HG03565 (cell line): Measurements from ENCODE around the gene SUGCT.

ENCODE experiments used
- ATAC-seq: cut with Tn5 transposase; IDR thresholded peaks from one replicate; pipeline ENCODE4 v1.9.1; 2021; ENCODE audit warnings: mild to moderate bottlenecking, moderate library complexity; ENCODE audit not compliant: unreplicated experiment

SUGCT gene

DNA sequence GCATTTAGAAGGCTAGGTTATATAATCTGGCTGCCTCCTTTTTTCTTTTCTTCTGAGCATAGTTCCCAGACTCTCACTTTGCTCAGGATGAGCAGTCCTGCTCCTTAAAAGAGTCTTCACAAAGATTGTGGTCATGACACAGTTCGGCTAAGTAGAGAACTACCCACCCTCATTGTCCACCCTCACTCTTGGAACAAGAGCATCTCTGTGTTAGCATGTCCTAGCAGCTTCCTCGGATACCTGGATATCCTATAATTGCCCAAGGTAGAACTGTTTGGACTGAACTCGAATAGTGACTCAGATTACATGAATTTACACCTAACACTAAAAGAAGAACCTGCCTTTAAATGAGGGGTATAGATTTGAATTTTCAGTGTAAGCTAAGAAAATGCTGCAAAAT is 572.0 kb downstream of the SUGCT start:
- no peak for ATAC-seq

DNA sequence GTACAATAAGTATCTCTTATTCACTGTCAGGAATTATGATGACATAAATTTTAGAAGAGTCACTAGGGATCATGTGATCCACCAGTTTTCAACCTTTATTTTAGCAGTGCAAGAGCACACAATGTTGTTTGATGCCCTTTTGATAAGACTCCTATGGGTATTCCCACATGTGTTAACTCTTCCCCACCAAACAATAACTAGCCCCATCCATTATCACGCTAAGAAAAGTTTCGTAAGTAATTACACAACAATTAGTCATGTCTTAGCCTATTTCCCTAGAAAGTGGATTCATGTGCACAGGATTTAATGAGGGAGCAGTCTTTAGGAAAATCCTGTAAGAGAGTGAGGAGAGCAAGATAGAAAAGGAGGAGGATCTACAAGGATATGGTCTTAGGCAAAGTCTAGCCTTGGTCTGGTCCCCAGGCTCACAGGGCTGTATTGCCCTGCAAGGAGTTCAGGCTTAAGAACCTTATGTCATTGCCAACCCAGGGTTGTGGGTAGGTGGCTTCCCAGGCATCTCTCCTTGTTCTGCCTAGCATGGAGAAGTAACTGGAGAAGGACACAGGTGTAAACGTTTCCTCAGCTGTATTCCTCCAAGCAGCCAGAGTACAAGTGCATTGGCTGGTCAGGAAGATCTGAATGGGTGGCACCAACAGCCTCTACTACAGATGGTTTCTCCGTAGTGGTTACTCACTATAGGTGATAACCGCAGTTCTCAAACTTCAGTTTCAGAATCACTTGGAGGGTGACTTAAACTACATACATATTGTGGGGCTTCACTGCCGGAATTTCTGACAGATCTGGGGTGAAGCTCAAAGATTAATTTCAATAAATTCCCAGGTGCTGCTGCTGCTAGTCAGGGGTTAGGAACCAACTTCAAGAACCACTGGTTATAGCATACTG is 574.5 kb downstream of the SUGCT start:
- ATAC-seq = peak; percentile 89

DNA sequence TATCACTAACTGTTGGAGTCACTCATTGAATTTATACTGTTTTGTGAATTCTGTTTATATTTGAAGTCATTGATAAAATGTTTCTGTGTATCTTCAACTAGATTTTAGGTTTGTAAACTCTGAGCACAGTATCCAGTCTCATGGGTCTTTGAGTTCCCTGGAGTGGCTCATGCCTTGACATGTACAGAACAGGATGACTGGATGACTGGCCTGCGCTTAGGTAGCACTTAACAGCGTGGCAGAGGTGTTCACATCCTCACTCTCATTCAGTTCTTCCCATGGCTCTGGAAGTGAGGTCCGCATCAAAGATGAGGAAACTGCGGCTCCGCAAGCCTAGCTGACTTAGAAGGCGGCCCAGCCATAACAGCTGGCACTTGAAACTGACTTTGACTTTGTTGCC is 576.9 kb downstream of the SUGCT start:
- ATAC-seq = no peak

GRCh38 chr7:40714363-40715052 is 579.7 kb downstream of the SUGCT start:
- ATAC-seq = no peak

GRCh38 chr7:40715053-40715430 is 580.2 kb downstream of the SUGCT start:
- ATAC-seq = no peak

GRCh38 chr7:40716052-40716451 is 581.2 kb downstream of the SUGCT start:
- ATAC-seq = no peak

- ATAC-seq = no peak
Measured at GRCh38 chr7:40717242-40717641, 582.4 kb downstream of the SUGCT start.

- ATAC-seq = no peak
Measured at GRCh38 chr7:40720416-40720815, 585.6 kb downstream of the SUGCT start.

- ATAC-seq = no peak
Measured at GRCh38 chr7:40721342-40721949, 586.6 kb downstream of the SUGCT start.

DNA sequence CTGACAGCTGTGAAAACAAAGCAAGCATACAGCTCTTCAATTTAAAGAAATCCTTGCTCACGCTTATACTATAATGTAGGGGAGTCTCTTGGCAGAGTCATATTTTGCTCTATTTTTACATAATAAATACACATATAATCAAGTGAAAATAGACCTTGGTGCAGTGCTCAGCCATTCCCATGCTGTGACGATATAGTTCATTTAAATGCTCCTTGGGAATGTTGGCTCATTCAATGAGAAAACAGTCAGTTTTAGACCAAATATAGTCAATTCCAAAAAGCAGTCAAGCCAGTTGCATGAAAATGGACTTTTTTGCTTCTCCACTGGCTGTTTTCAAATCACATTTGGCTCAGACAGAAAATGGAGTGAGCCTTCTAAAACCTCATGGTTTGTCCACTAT is 587.4 kb downstream of the SUGCT start:
- ATAC-seq = no peak

- no peak for ATAC-seq
Measured at GRCh38 chr7:40723829-40724228, 589.0 kb downstream of the SUGCT start.

DNA sequence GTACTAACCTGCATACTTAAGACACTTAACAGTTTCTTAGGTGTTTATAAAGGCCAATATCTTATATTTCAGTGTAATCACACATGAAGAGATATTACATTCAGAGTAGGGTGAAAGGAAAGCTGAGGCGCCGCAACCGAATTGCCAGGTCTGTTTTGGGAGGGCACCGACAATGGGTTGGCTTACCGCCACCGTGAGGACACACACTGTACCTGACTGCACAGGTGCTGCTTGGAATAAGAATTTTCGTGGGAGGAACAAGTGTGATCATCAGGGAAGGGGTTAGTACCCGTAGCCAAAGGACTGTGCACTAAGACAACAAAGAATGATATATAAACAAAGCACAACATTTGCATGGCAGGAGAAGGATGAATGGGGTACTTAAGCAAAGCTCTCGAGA is 591.8 kb downstream of the SUGCT start:
- no peak for ATAC-seq

- no peak for ATAC-seq
Measured at GRCh38 chr7:40733114-40733513, 598.3 kb downstream of the SUGCT start.

DNA sequence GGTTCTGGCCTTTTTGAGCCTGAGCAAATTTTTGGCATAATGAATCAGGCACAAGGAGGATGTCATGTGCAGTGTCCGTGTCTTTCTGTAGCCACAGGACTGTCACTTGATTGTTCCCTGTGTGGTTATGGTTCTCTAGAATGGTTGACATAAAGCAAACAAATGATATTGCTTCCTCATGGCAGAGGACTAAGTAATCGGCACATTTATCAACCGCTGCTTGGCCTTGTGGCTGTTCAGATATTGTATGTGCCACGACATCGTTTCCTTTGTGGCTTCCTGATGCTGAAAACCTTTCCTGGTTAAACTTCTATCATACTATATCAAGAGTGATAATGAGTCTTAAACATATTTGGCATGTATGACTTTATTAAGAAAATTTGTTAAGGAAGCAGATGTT is 598.8 kb downstream of the SUGCT start:
- no peak for ATAC-seq

DNA sequence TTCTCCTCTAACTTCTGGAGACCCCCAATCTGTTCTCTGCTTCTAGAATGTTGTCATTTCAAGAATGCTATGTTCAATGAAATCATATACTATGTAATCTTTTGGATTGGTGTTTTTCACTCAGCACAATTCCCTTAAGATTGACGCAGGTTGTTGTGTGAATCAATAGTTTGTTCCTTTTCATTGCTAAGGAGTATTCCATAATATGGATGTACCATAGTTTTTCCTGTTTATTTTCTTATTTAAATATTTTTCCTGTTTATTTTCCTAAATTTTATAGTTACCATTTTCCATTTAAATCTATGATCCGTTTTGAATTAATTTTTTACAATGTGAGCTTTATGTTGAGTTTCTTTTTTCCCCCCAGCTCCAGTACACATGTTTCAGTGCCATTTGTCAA is 604.5 kb downstream of the SUGCT start:
- ATAC-seq = no peak

DNA sequence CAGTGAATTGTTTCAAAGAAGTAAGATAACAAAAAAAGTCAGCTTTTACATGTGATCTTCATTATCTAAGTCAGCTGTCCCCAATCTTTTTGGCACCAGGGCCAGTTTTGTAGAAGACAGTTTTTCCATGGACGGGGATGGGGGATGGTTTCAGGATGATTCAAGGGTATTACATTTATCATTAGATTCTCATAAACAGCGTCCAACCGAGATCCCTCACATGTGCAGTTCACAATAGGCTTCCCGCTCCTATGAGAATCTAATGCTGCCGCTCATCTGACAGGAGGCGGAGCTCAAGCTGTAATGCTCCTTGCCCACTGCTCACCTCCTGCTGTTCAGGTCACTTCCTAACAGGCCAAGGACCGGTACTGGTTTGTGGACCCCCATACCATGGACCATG is 607.5 kb downstream of the SUGCT start:
- ATAC-seq = no peak

- no peak for ATAC-seq
Measured at GRCh38 chr7:40746841-40747556, 612.2 kb downstream of the SUGCT start.

DNA sequence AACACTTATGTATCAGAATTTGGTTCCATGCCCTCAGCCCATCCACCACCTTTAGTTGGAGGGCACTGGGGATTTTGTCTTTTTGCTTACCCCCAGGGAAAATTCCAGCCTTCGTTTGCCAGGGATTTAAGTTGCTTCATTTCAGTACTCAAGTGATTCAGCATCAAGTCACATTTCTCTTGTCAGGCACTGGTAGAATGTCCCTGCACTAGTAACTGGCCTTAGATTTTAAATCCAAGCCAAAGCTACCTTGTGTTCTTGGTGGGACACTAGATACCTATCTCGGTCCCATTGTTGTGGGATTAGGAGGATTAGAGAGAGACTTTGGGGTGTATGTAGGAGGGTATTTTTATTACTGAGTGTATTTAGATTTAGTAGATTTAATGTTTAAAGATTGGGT is 613.1 kb downstream of the SUGCT start:
- ATAC-seq = no peak

DNA sequence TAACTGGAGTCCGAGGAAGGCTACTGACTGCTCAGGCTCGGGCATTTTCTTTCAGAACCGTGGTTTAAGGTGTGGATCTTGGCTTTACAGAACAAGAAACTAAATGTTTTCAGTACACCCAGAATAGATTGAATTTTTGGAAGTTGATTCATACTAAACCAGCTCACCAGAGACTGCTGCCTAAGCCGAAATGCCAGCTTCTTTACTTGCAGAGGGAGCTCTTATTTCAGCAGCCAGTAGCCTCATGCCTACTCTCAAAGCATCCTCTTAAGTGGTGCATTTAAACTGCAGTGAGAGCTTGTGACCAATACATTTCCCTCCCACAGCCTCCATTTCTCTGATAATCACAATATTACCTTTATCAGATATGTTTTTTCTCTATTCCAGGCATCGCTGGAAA is 615.1 kb downstream of the SUGCT start:
- ATAC-seq = no peak

- no peak for ATAC-seq
Measured at GRCh38 chr7:40753455-40753854, 618.6 kb downstream of the SUGCT start.

GRCh38 chr7:40755438-40755837 is 620.6 kb downstream of the SUGCT start:
- ATAC-seq = no peak
